Suprapubic skin (tissue), 4 donors: ENCODE data around the gene PCYOX1L.

Experiments
- CTCF ChIP-seq, 2 donors: fragments of 200-600 bp in 1 of 2; fragments of 450-650 bp in 1 of 2; sonication (generic) in 1 of 2; IDR thresholded peaks; one replicate each; pipeline ENCODE4 v1.5.1; 2016 to 2019; ENCODE audit warnings: antibody characterized with exemption in 2 of 2, mild to moderate bottlenecking in 1 of 2, moderate library complexity in 1 of 2
- EP300 ChIP-seq: sonication (generic); formaldehyde crosslinking; IDR thresholded peaks from one replicate; pipeline ENCODE4 v1.6.1; 2017; ENCODE audit warnings: antibody characterized with exemption
- POLR2AphosphoS5 ChIP-seq, 3 donors: sonication (generic); formaldehyde crosslinking; IDR thresholded peaks; one replicate each; pipeline ENCODE4 v1.6.1; 2017; ENCODE audit warnings: antibody characterized with exemption in 3 of 3

- TF ChIP-seq CTCF (IDR thresholded peaks at IDR 0.05) = no peak
- no peak for TF ChIP-seq POLR2AphosphoS5 (IDR thresholded peaks at IDR 0.05)
- TF ChIP-seq EP300 = no peak
Measured at GRCh38 chr5:149310947-149311658, 46.7 kb upstream of the PCYOX1L start.
